ENCODE results near the gene SC5D. TPM values are rescaled to one million over a fixed set of nuclear protein-coding genes. Genes with fewer than 3 reads are reported as not detected.

SC5D gene
- polyA plus RNA-seq, 1 donor = 29.9 TPM

DNA sequence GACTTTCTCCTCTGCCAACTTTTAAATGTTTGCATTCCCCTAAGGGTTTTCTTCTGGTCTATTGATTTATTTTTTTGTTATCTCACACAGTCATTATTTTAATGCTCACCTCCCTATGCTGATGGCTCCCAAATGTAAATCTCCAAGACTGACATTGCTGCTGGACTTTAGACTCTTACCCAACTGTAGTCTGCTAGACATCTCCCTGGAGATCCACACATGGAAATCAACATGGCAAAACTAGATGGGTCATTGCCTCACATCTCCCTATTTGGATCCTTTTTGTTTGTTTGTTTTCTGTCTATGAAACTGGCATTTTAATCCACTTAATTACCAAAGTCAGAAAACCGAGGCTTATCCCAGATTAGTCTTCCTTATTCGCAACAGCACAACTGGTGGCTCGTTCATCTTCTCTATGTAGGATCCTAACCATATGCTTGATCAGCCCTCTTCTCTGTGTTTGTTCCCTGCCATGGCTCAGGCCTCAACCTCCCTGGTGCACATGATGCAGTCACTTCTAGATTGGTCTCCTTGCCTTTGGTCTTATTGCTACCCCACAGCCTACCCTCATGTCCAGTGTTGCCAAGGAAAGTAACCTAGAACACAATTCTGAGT, 37.3 kb downstream of the SC5D start:
- DNase-seq = no peak

DNA sequence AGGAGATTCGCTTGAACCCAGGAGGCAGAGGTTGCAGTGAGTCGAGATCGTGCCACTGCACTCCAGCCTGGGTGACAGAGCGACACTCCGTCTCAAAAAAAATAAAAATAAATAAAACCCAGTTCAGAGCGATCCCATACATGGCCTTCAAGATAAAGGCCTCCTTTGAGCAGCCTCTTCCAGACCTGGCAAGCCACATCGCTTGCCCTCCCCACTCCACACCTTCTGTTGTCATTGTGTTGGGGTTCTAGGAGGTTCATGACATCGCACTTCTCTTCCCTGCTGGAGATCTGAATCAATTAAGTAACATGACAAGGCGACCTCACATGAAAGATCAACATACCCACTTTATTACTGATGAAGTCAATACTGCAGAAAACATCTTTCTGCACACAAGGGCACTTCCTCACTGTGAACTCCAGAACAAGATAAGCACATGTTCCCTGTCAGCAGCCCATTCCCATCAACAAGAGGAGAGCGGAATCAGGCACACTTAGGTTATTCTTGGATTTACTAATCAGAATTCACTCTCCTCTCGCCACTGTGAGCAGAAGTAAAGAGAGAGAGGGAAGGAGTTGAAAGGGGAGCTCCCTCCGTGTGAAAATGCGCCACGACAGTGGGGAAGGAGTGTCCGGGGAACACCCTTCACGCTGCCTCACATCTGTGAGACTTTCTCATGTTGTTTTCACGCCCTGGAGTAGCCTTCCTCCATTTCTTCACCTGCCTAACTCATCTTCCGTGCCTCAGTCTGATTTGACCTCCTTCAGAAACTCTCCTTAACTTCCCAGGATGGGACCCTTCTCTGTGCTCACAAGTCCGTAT, 38.3 kb downstream of the SC5D start:
- DNase-seq = no peak

DNA sequence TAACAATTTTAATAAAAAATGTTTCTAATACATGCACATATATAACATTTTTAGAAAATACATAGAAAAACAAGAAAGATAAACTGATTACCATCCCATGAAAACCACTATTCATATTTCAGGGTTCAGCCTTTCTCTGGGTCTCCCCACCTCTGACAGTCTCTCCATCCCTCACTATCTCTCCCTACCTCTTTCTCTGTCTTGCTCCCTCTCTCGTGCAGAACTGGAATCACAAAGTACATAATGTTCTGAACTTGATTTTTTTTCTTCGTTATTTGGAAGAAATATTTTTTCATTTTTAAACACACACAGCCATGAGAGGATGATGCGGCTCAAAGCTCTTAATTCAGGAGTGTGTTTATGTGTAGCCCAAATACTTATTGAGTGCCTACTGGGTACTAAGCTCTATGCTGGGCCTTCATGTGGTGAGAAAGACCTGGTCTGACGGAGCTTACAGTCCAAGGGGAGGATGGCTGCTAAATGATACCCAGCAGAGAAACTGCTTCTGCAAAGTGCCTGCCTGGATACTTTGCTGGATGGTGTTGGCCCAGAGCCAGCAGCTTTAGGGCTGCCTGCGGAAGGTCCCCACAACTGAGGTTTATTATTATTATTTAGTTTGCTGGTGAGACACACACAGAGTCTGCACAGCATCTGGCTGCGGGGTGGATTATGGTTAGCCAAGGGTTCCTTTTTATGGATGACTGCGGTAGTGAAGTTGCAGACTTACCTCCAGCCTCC, 42.6 kb downstream of the SC5D start:
- no peak for DNase-seq

DNA sequence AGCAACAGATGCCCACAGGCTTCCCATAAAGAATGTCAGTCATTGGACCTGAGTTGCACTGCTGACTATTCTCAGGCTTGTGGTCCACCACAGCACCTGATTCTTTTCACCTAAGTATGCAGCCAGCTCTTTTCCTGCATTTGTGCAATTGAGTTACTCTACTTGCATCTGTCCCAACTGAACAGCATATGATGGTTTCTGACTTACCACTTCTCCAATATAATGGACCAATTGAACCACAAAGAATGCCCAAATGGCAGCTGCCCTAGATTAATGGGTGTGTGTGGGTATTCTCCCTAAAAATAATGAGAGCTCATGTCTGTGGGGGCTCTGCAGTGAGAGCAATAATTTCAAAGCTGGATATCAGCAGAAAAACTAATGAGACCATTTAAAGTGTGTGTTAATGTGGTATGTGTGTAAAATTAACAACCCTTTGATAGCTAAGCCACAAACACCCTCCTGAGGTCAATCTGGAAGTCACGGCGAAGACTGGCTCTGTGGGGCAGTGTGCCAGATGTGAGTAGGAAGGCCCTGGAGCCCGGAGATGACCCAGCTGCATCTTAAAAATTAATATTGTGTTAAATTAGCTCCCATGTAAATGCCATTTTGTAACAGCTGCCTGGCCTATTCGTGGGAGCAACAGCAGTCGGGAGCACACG, 43.8 kb downstream of the SC5D start:
- DNase-seq = no peak

DNA sequence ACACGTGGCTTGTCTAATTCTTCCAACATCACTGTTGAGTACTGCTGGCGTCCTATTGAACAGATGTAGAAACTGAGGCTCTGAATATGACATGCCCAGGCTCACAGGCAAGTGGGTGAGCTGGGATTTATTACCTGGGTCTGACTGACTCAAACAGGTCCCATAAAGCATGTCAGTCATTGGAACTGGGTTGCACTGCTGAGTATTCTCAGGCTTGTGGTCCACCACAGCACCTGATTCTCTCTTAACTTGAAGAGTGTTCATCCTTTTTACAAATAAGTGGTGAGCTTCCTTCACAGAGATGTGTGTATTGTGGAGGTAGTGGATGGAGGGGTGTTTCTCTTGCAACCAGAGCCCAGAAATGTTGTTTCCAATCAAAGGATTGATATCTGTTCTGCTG, 44.5 kb downstream of the SC5D start:
- no peak for DNase-seq

DNA sequence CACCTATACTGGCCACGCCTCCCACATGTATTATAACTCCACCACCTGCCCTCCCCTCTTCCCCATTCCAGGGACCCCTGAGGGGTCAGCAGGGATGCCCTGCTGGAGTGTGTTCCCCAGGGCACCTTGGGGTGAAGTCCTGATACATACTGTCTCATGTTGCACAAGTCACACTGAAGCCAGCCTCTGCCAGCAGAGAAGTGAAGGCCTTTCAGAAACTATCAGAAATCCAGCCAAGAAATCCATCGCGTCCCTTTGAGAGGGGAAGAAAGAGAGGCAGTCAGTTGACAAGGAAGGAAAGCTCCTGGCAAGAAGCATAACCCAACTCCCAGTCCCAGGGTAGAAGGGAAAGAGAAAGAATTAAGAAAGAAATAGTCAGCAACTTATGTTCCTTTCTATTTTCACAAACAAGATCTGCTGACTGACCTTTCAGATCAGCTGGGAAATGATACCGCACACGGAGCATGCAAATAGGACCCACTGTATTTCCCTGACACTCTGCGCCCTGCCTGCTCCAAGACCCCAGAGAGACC, 45.2 kb downstream of the SC5D start:
- DNase-seq = no peak

DNA sequence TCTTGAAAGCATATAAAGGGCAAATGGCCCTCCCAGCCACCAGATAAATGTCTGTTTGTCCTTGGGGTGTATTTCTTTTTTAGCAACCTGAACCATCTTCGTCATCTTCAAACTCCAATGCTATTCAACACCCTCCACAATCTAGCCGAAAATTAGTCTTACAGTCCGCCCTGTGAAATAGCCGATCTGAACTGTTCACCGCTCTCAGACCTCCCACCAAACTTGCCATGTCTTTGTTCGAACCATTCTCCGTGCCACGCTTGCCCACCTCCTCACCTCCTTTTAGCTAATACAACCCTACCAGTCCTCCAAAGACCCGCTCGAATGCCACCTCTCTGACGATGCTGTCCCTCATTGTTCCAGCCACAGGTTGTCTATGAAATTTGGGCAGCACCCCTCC, 46.0 kb downstream of the SC5D start:
- no peak for DNase-seq

DNA sequence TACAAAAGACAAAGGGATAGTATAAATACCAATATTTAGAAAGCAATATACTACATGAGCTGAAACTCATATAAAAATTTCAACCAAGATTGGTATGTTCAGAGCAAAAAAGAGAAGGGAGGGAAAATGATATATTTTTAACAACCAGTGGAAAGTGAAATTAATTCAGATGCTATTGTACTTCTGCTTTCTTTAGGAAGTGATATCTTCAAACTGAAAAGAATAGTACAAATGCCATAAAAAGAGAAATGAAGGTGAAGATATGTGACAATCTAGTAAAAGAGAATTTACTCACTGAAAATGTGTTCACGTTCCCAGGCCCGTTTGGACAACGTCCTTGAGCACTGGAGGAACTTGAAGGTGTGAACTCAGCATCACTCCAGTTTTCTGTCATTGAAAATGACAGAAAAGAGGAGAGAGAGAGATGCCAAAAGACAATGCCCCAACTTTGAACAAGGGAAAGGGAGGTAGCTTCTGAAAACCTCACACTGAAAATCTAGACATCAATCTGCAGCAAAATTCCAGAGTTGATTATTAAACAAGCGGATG, 47.5 kb downstream of the SC5D start:
- DNase-seq = no peak

DNA sequence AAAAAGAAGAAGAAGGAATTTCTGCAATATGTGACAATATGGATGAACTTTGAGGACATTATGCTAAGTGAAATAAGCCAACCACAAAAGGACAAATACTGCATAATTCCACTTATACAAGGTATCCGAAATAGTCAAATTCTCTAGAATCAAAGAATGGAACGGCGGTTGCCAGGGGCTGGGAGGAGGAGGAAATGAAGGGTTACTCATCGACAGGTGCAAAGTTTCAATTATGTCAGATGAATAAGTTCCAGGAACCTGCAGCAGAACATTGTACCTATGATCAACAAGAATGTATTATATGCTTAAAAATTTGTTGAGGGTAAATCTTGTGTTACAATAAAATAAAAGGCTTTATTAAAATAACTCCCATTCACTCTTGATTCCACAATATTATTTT, 49.0 kb downstream of the SC5D start:
- DNase-seq = no peak

DNA sequence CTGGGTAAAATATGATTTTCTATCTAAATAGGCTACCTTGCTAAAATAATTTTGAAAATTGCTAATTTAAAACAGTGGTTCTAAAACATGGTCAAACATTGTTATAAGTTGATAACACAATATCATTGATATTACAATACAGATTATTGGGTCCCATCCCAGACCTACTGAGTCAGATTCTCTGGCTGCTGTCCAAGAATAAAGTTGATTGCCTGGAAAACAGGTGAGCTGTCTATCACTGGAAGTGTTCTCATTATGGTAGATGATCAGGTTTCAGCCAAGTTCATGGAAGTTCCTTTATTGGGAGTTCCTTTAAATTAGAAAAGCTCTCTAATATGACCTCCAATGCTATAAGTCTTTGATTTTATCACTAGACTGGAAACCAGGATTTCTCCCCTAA, 52.3 kb downstream of the SC5D start:
- no peak for DNase-seq

DNA sequence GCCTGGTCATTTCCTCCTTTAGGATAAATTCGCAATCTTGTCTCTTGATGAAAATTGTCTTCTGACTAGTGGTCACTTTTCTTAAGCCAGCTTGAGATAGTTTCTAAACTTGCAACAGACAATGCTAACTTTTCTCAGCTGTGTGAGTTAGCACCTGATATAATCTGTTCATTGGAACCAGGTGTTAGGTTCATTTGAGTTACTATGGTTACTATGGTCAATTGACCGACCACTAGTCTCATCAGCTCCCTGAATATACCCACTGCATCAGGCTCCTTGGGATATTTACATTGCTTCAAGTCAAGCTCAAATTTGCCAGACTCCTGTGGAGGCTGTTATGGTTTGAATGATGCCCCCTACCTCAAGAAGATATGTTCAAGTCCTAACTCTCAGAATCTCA, 54.5 kb downstream of the SC5D start:
- no peak for DNase-seq

DNA sequence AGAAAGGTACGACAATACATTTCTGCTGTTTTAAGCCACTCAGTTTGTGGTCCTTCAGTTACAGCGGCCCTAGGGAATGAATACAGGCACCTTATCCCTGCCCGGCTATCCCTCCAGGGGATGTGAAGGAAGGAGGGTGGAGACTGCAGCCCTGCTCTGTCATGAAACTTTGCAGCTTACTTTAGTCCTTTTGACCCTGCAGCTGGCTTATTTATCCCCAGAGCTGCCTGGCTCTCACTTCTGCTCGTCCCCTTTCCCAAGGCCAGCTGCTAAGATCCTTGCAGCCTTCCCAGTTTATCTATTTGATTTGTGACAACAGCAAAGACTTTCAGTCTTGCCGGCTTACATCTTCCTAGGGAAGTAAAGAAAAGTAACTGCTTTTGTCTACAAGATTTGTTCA, 55.2 kb downstream of the SC5D start:
- DNase-seq = no peak

DNA sequence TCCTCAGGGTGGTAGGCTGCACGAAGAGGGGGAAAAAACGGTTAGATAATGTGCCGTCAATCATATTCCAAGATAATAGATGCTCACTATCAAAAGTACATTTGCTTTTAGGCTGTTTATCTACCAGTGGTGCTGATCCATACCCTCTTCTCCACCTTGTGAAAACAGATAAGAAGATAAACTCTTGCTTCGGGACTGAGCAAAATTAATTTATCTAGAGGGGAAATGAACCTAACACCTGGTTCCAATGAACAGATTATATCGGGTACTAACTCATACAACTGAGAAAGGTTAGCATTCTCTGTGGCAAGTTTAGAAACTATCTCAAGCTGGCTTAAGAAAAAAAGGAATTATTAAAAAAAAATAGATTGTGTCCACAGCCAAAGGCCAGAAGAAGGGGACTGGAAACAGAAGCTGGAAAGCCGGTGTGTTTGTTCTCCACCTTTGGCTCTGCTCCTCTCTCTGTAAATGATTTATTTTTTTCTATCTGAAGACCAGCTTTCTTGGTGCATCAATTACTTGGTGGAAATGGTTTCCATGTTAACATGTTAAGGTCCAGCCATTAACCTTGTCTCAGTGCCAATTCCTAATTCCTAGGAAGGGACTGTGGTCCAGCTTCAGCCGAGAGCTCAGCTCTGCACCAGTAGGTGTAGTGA, 55.8 kb downstream of the SC5D start:
- no peak for DNase-seq

DNA sequence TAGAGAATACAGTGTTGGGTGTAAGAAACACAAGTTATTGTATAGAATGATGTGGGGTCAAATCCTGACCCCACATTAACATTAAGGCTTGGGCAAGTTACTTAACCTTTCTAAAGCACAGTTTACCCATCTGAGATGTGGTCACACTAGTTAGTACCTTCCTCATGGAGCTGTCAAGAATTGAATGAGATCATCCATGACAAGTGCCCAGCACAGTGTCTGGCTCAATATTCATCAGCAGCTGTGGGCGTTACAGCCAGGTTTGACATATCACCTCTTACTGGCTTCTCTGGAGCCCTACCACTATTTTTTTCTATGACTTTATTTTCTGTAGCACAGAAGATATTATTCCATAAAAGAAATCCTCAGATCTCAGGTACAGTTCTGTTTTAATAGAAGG, 57.2 kb downstream of the SC5D start:
- DNase-seq = no peak

DNA sequence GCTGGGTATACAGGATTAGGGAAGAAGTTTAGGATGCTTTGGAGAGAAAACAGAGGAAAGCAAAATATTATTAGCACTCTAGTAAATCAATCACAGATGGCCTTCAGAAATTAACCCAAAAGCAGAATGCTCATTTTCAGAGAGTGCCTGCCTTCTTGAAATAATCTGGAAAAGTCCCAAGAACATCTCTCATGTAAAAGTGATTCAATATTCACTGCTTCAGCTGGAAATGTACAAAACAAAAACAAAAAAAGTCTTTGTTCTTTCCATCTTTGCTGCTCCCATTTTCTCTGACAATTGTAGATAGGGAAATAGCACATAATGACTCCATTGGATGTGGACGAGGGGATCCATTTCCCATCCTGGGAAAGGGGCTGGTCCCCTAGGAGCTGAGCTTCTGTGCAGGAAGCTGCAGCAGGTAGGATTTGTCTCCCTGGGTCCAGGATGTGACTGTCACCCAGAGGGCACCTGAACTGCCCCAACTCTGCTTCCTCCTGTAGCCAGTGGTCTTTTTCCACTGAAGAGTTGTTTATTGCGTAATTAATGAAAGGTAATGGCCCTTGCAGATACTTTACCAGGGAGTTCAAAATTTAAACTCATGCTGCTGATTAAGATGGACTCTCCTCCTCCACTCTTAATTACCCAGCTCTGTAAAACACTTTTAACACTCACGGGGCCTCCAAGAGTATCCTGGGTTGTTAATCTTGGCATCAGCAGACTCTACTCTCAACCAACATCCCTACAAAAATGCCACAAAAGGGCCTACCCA, 57.9 kb downstream of the SC5D start:
- no peak for DNase-seq

DNA sequence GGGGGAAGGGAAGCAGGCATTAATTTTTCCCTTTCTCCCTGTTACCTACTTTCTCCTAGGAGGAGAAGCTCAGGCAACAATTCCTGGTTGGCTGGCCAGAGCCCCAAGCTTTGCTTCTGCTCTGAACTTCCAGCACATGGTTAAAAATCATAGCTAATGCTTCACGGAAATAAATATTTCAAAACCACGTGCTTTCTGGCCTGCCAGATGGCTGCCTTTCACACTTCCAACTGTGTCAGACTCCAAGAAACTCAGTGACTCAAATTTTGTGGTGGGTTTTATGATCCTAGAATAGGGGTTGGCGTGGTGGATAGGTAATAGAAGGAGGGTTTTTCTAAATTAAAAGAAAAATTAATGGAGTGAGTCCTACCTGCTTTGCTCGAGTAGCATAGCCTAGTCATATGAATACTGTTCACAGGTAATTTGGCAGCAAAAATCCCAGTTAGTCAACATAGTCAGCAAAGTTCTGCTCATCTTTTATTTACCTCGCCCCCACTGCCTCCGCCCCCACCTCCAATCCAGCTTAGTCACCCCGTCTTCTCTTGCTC, 58.6 kb downstream of the SC5D start:
- DNase-seq = no peak

DNA sequence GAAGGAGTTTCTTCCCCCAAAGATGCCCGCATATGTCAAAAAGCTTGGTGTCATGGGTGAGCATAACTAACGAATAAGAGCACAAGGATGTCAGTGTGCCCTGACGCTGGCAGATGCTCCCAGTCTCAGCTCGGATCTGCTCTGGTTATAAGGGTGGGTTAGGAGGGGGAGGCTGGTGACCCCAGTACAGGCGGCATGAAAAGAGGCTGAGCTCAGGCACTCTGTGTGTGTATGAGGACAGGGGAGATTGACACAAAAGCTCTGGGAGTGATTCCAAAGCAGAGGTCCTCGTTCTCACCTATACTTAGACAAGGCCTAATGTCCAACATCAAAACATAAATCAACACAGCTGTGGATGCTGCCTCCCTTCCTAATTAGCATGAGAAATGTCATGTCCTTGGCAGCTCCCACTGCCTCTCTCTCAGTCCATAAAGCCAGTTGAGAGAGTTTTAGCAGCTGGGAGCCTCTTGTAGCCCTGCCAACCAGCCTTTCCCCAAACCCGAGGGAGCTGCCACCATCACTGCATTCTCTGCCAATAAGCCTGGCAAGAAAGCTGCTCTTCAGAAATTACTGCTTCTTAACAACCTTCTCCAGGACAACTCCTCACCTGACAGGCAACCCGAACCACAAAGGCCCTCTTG, 59.8 kb downstream of the SC5D start:
- DNase-seq = no peak

DNA sequence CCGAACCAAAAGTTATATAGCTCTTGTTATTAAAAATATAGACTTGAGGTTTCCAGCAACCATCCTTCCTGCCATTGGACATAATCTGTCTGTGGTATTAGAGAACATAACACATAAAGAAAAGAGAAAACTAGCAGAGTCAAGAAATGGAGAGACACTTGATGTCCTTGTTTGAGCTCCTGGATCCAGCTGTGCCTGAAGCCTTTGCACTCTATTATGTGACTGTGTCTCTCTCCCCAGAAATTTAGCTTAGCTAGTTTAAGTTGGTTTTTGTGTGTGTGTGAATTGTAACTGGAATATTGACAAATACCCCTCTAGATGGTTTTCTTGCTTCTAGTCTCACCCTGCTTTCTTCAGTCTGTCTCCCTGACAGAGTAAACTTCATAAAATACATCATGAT, 61.6 kb downstream of the SC5D start:
- no peak for DNase-seq

DNA sequence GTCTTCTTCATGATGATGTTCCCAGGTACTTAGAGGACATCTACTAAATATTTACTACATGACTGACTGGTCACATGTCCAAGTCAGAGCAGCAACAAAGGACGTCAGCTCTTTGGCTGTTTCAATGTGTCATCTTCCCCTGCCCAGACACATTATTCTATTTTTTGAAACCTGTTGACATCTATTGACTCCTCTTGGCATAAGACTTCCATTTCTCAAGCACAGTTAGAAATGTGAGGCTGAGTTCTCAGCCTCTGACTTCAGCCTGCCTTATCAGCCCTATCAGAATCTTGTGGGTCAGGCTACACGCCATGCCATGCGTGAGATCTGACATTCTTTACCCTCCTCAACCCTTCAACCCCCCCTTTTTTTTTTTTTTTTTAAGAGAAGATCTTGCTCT, 63.8 kb downstream of the SC5D start:
- no peak for DNase-seq

Data from hindlimb muscle (tissue), 1 donor.